GM12892 (cell line): ENCODE data around the gene BRD7.

Experiments used
- DNase-seq: peaks from one replicate; pipeline ENCODE4 v3.0.0; 2011; ENCODE audit not compliant: insufficient read length
- FAIRE-seq: peaks from 2 replicates; lab custom pipeline; 2011; peaks lifted over from hg19 to GRCh38; lab: Jason Lieb, UNC
- POLR2A ChIP-seq: IDR thresholded peaks from 2 replicates; pipeline ENCODE4 v1.6.1; 2011; ENCODE audit warnings: low read depth, low read length, control low read depth
- POLR2AphosphoS5 ChIP-seq: IDR thresholded peaks from 2 replicates; pipeline ENCODE4 v1.6.1; 2011; ENCODE audit warnings: low read depth, low read length, control low read depth
- TAF1 ChIP-seq: IDR thresholded peaks from 2 replicates; pipeline ENCODE4 v1.6.1; 2011; ENCODE audit warnings: low read depth, mild to moderate bottlenecking, control low read depth, low read length, borderline replicate concordance

The BRD7 gene

GRCh38 chr16:50398336-50398735 lies 29.5 kb upstream of the BRD7 start:
- FAIRE-seq, result no peak

GRCh38 chr16:50396761-50397535 lies 28.2 kb upstream of the BRD7 start:
- DNase-seq (no peak), FAIRE-seq (no peak)
- TF ChIP-seq POLR2A, result no peak
- TF ChIP-seq POLR2AphosphoS5, result no peak
- TF ChIP-seq TAF1, result no peak

More at GRCh38 chr16:50398336-50398735, 29.5 kb upstream of the BRD7 start:
- TF ChIP-seq TAF1 (no peak), POLR2A (no peak), POLR2AphosphoS5 (no peak)
- no peak for DNase-seq

GRCh38 chr16:50395763-50396710 lies 27.2 kb upstream of the BRD7 start:
- TF ChIP-seq POLR2AphosphoS5, result no peak
- no peak for TF ChIP-seq TAF1
- TF ChIP-seq POLR2A, result no peak
- peak; percentile 24 for FAIRE-seq
- DNase-seq, result no peak

- no peak for DNase-seq
- no peak for FAIRE-seq
- TF ChIP-seq POLR2AphosphoS5 (no peak), TAF1 (no peak)
These were observed 25.3 kb upstream of the BRD7 start for GRCh38 chr16:50393858-50394802.

GRCh38 chr16:50393416-50393815 lies 24.6 kb upstream of the BRD7 start:
- DNase-seq, result no peak
- no peak for TF ChIP-seq POLR2AphosphoS5
- TF ChIP-seq TAF1, result no peak
- no peak for TF ChIP-seq POLR2A
- no peak for FAIRE-seq

- FAIRE-seq (no peak), DNase-seq (no peak)
- TF ChIP-seq POLR2AphosphoS5 (no peak), TAF1 (no peak), POLR2A (no peak)
These were observed 22.3 kb upstream of the BRD7 start for GRCh38 chr16:50390914-50391716.

- FAIRE-seq (no peak), DNase-seq (no peak)
- TF ChIP-seq POLR2AphosphoS5, result no peak
These were observed 21.6 kb upstream of the BRD7 start for GRCh38 chr16:50390371-50390771.

GRCh38 chr16:50389900-50390299 lies 21.1 kb upstream of the BRD7 start:
- no peak for DNase-seq
- no peak for FAIRE-seq
- TF ChIP-seq TAF1 (no peak), POLR2A (no peak), POLR2AphosphoS5 (no peak)

- DNase-seq (no peak), FAIRE-seq (no peak)
These were observed 19.7 kb upstream of the BRD7 start for GRCh38 chr16:50388496-50388895.

GRCh38 chr16:50386774-50387173 lies 18.0 kb upstream of the BRD7 start:
- DNase-seq (no peak), FAIRE-seq (no peak)
- TF ChIP-seq TAF1 (no peak), POLR2A (no peak), POLR2AphosphoS5 (no peak)

More at GRCh38 chr16:50388496-50388895, 19.7 kb upstream of the BRD7 start:
- no peak for TF ChIP-seq POLR2A
- no peak for TF ChIP-seq POLR2AphosphoS5
- TF ChIP-seq TAF1, result no peak

- DNase-seq (no peak), FAIRE-seq (no peak)
- TF ChIP-seq TAF1 (no peak), POLR2A (no peak), POLR2AphosphoS5 (no peak)
These were observed 17.4 kb upstream of the BRD7 start for GRCh38 chr16:50386139-50386538.
